Body of pancreas (tissue), 4 donors: ENCODE results near the gene THBS2. TPM values are rescaled to one million over a fixed set of nuclear protein-coding genes. Genes with fewer than 3 reads are reported as not detected.
"Not testable (repeated sequence)": the region's sequence is repeated elsewhere in the genome, so short reads cannot be mapped to it uniquely, and the experiment has no call there.

Source experiments
- ATAC-seq: fragments of 150-250 bp; one replicate; pipeline ENCODE4 v1.9.1; 2016
- DNase-seq, 4 donors: peaks; one replicate each; pipeline ENCODE4 v3.0.0-alpha.2; 2019
- H3K27ac ChIP-seq, 4 donors: fragments of 200-600 bp; sonication (generic); 1 replicate in 3 of 4; 2 replicates in 1 of 4; pipeline versions ENCODE4 v1.5.1 to v1.6.1; 2016 to 2019; ENCODE audit warnings: mild to moderate bottlenecking in 1 of 4, mixed read lengths in 1 of 4, moderate library complexity in 1 of 4
- H3K27me3 ChIP-seq, 2 donors: fragments of 200-600 bp; sonication (generic); one replicate each; pipeline ENCODE4 v1.6.0; 2016; ENCODE audit warnings: mild to moderate bottlenecking in 1 of 2
- H3K36me3 ChIP-seq, 2 donors: fragments of 200-600 bp; sonication (generic); replicated peaks in 1 of 2; 2 replicates each; pipeline ENCODE4 v1.5.1; 2016; ENCODE audit warnings: low read depth in 2 of 2; ENCODE audit not compliant: insufficient read depth in 1 of 2
- H3K4me1 ChIP-seq: fragments of 200-600 bp; sonication (generic); one replicate; pipeline ENCODE4 v1.6.0; 2016
- H3K4me3 ChIP-seq, 2 donors: fragments of 200-600 bp; sonication (generic); 1 replicate in 1 of 2; 2 replicates in 1 of 2; pipeline ENCODE4 v1.5.1; 2016 to 2019
- H3K9me3 ChIP-seq, 3 donors: fragments of 200-600 bp; sonication (generic); 1 replicate in 2 of 3; 2 replicates in 1 of 3; pipeline ENCODE4 v1.5.1; 2016
- POLR2A ChIP-seq, 3 donors: fragments of 450-650 bp; IDR thresholded peaks; one replicate each; pipeline ENCODE4 v1.6.1; 2016; ENCODE audit warnings: antibody characterized with exemption in 3 of 3, mild to moderate bottlenecking in 2 of 3
- WGBS, 2 donors: methylation state at CpG; one replicate each; pipeline ENCODE4 v1.1.5; 2017; 5-methylcytosine and 5-hydroxymethylcytosine counted together
- intact Hi-C: fragments of 100-400 bp; cut with DNase I; formaldehyde crosslinking; loops from one replicate; pipeline ENCODE4 v1.15.1; 2023
- total RNA-seq, 2 donors: library from RNA; depleted of rRNA; stranded (reverse); fragments of >200 nt; gene quantifications; one replicate each; pipeline ENCODE4 v1.1.0, GENCODE V29; 2016
- TF ChIP-seq, protein P1 (sequence below), 7 experiments: fragments of 450-650 bp in 4 of 7; fragments of 200-600 bp in 3 of 7; sonication (generic) in 3 of 7; IDR thresholded peaks; one replicate each; pipeline ENCODE4 v1.5.1; 2016 to 2019; ENCODE audit warnings: antibody characterized with exemption in 7 of 7

The THBS2 gene
- total RNA-seq, 2 donors from 2014 or later = 8.9 to 9.6 TPM

DNA sequence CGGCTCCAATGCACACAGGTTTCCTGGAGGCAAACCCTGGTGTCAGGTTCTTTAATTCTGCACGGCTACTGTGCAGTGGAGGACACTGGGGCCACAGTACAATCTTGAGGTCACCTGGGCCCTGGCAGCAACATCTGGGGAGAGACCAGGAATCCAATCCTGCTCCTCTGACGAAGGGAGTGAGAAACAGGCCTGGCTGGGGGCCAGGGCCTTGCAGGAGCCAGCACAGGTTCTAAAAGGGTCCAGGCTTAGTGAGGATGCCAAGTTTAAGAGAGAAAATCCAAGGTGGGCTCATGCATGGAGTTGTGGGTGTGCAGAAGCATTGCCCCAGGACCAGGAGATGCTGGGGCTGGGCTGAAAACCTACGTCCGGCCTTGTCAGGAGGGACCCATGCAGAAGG is 12.6 kb upstream of the THBS2 start:
- TF ChIP-seq POLR2A (IDR thresholded peaks at IDR 0.05) = no peak
- TF ChIP-seq, protein P1, sequence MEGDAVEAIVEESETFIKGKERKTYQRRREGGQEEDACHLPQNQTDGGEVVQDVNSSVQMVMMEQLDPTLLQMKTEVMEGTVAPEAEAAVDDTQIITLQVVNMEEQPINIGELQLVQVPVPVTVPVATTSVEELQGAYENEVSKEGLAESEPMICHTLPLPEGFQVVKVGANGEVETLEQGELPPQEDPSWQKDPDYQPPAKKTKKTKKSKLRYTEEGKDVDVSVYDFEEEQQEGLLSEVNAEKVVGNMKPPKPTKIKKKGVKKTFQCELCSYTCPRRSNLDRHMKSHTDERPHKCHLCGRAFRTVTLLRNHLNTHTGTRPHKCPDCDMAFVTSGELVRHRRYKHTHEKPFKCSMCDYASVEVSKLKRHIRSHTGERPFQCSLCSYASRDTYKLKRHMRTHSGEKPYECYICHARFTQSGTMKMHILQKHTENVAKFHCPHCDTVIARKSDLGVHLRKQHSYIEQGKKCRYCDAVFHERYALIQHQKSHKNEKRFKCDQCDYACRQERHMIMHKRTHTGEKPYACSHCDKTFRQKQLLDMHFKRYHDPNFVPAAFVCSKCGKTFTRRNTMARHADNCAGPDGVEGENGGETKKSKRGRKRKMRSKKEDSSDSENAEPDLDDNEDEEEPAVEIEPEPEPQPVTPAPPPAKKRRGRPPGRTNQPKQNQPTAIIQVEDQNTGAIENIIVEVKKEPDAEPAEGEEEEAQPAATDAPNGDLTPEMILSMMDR (IDR thresholded peaks at IDR 0.05) = no peak
- intact Hi-C loops = no loop called here
- no peaks in the 10 kb centered on the region for H3K27me3 ChIP-seq
- H3K9me3 ChIP-seq = no peaks in the 10 kb centered on the region
- no peak overlapping the region for H3K4me3 ChIP-seq
- no peak for DNase-seq
- 81 to 84% methylated on average over 2 to 5 of the region's 5 CpGs for WGBS, 2 donors
- no peak overlapping the region for H3K27ac ChIP-seq
- no peak for ATAC-seq
- H3K36me3 ChIP-seq = no peaks in the 10 kb centered on the region
- H3K4me1 ChIP-seq = no peaks in the 10 kb centered on the region

DNA sequence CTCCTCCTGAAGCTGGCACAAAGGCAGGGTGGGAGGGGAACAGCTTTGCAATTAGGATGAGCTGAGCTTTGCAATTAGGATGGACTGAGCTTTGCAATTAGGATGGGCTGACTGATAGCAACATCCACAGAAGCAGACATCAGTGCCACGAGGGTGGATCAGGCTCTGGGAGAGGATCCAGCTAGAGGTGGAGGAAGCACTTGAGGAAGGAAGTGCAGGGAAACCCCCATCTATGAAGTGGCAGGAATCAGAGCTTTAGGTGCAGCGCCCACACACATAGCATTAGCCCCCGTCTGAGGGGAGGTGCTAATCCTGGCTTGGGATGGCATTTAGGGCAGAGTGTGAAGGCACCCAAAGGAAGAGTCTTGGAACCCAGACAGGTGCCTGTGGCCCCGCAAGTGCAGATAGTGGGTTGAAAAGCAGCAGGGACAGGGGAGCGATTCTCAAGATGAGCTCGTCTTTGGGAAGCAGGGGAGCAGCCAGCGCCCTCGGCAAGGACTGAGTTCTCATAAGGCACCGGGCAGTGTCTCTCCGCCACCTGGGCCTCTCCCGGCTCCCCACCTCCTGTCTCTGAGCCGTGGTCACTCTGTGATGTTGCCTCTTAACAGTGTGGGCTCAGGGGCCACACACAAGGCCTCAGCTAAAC is 12.0 kb upstream of the THBS2 start:
- TF ChIP-seq, protein P1 (IDR thresholded peaks at IDR 0.05) = no peak
- no peak for TF ChIP-seq POLR2A (IDR thresholded peaks at IDR 0.05)
- DNase-seq (no peak), ATAC-seq (no peak)
- 55 to 80% methylated on average over 5 to 12 of the region's 12 CpGs for WGBS, 2 donors
- Histone ChIP-seq H3K4me1 (no peaks in the 10 kb centered on the region), H3K9me3 (no peaks in the 10 kb centered on the region), H3K27me3 (no peaks in the 10 kb centered on the region), H3K36me3 (no peaks in the 10 kb centered on the region), H3K27ac (no peak overlapping the region), H3K4me3 (no peak overlapping the region)
- intact Hi-C loops = no loop called here

DNA sequence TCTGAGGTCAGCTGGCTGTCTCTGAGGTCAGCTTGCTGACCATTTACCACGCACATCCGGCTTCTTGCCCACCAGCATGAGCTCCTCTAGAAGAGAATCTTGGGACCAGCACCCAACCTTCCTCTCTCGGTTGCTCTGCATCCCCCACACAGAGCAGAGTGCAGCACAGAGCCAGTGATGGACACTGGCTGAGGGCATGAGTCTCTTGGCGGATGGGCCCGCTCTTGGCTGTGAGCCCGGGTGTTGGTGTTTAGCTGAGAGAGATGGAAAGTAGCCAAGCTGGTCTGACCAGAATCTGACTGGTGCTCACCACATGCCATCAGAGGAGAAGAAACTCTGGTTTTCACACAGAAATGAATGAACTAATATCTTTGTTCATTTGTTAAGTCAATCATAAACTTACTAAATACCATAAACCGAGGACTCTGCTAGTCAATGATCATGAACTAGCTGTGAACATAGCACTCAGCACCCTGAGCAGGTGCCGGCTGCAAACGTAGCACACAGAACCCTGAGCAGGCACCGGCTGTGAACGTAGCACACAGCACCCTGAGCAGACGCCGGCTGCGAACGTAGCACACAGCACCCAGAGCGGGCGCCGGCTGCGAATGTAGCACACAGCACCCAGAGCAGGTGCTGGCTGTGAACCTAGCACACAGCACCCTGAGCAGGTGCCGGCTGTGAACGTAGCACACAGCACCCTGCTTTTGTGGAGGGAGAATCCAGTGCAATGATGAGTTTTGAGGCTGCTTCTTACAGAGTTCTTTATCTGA is 10.4 kb upstream of the THBS2 start:
- ATAC-seq (peak; percentile 24), DNase-seq (peak; percentile 23 to 66 (median 54))

DNA sequence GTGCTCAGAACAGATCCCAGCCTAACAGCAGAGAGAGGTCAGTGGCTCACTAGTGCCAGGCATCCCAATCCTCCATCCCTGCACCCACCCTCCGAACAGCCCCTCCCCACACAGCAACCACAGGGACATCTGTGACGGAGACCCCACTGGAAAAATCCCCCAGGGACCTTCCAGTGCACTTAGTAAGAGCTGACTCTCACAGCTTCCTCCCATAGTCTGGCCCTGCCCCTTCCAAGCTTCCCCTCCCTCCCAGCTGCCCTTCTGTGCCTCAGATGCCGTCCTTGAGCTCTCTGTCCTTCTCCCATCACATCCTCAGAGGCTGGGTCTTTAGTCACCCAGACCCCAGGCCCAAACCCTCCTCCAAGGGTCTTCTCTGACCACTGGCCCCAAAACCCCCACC is 9.7 kb upstream of the THBS2 start:
- Histone ChIP-seq H3K27me3 (no peaks in the 10 kb centered on the region), H3K27ac (no peak overlapping the region), H3K36me3 (no peaks in the 10 kb centered on the region), H3K4me1 (no peaks in the 10 kb centered on the region), H3K4me3 (no peak overlapping the region), H3K9me3 (no peaks in the 10 kb centered on the region)
- TF ChIP-seq POLR2A (IDR thresholded peaks at IDR 0.05) = no peak
- TF ChIP-seq, protein P1 (IDR thresholded peaks at IDR 0.05) = no peak
- no peak for ATAC-seq
- no peak for DNase-seq
- 38 to 67% methylated on average over 2 to 3 of the region's 3 CpGs for WGBS, 2 donors
- intact Hi-C loops = no loop called here

More for the DNA sequence above, 10.4 kb upstream of the THBS2 start:
- WGBS, 2 donors = 50 to 59% methylated on average over 10 to 21 of the region's 21 CpGs
- no peaks in the 10 kb centered on the region for H3K4me1 ChIP-seq
- TF ChIP-seq, protein P1 (IDR thresholded peaks at IDR 0.05) = no peak
- no peaks in the 10 kb centered on the region for H3K27me3 ChIP-seq
- intact Hi-C loops = no loop called here
- no peak overlapping the region for H3K27ac ChIP-seq
- no peaks in the 10 kb centered on the region for H3K36me3 ChIP-seq
- no peaks in the 10 kb centered on the region for H3K9me3 ChIP-seq
- no peak overlapping the region for H3K4me3 ChIP-seq

DNA sequence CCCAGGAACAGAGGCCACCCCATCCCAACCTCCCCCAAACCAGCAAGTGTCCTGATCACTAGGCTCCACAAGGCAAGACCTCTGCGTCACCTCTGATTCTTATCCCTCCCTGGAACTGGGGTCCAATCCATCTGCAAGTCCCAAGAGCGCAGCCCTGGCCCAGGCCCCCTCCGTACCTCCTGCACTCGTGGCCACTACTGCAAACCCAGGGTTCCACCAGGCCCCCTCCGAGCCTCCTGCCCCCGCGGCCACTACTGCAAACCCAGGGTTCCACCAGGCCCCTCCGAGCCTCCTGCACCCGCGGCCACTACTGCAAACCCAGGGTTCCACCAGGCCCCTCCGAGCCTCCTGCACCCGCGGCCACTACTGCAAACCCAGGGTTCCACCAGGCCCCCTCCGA is 9.0 kb upstream of the THBS2 start:
- H3K27me3 ChIP-seq, H3K9me3 ChIP-seq, H3K36me3 ChIP-seq, DNase-seq, H3K4me1 ChIP-seq, H3K27ac ChIP-seq, ATAC-seq, intact Hi-C loops, H3K4me3 ChIP-seq: not testable (repeated sequence)
- 83 to 85% methylated on average over 9 to 10 of the region's 14 CpGs for WGBS, 2 donors
